Choroid plexus epithelial cell (primary cell): ENCODE results near the gene ITPR3.

Experiments used
- DNase-seq: peaks from one replicate; pipeline ENCODE4 v3.0.0-alpha.2; 2010; ENCODE audit warnings: low read depth
- H3K4me3 ChIP-seq: 2 replicates; pipeline ENCODE4 v1.5.1; 2011; ENCODE audit warnings: low read depth, mild to moderate bottlenecking, control low read depth, low read length, moderate library complexity
- CTCF ChIP-seq: conservative IDR thresholded peaks from 2 replicates; pipeline ENCODE4 v1.5.1; 2011; ENCODE audit warnings: low read depth, mild to moderate bottlenecking, control low read depth, inconsistent platforms, low read length, moderate library complexity

Gene ITPR3

GRCh38 chr6:33651403-33651802 is 30.3 kb downstream of the ITPR3 start:
- no peak for TF ChIP-seq CTCF
- no peak overlapping the region for H3K4me3 ChIP-seq
- DNase-seq = no peak

GRCh38 chr6:33652002-33652401 is 30.9 kb downstream of the ITPR3 start:
- DNase-seq = no peak
- H3K4me3 ChIP-seq = no peak overlapping the region
- TF ChIP-seq CTCF = no peak

- H3K4me3 ChIP-seq = no peak overlapping the region
- no peak for DNase-seq
- TF ChIP-seq CTCF = no peak
Measured at GRCh38 chr6:33654831-33655554, 33.9 kb downstream of the ITPR3 start.

GRCh38 chr6:33656844-33657243 is 35.7 kb downstream of the ITPR3 start:
- H3K4me3 ChIP-seq = no peak overlapping the region

GRCh38 chr6:33658982-33659689 is 38.0 kb downstream of the ITPR3 start:
- no peak for TF ChIP-seq CTCF

More at GRCh38 chr6:33656844-33657243, 35.7 kb downstream of the ITPR3 start:
- no peak for DNase-seq
- no peak for TF ChIP-seq CTCF

GRCh38 chr6:33659986-33660385 is 38.9 kb downstream of the ITPR3 start:
- no peak overlapping the region for H3K4me3 ChIP-seq
- no peak for DNase-seq
- TF ChIP-seq CTCF = no peak

More at GRCh38 chr6:33658982-33659689, 38.0 kb downstream of the ITPR3 start:
- DNase-seq = no peak
- no peak overlapping the region for H3K4me3 ChIP-seq
